ENCODE data around the gene MAP2K5. TPM values are rescaled to one million over a fixed set of nuclear protein-coding genes. Genes with fewer than 3 reads are reported as not detected.

The MAP2K5 gene
- total RNA-seq, 1 donor from 2014 or later: 2.9 TPM

DNA sequence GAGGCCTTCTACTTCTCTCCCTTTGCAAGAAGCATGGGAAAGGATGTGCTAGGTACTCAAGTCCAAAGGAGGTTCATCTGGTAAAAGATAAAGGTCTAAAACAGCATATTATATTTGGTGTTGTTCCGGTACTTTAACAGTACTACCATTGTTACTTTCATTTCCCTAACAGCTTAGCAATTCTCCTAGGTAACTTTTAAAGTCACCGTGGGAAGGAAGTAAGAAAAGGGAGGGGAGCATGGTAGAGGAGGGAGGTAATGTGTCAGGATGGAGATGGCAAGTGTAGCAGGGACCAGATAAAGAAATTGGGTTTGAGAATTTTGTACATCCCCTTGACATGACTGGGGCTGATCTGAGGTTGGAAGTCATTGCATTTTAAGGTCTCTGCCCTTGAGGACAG lies 193.4 kb downstream of the MAP2K5 start:
- Histone ChIP-seq H3K4me3 (ENCODE audit: low read depth, low read length) (no peak overlapping the region), H3K36me3 (ENCODE audit: control insufficient read depth, insufficient read depth, low read length) (no peaks in the 10 kb centered on the region), H3K27me3 (ENCODE audit: control insufficient read depth, insufficient read depth, low read length) (no peaks in the 10 kb centered on the region)
- no peak for FAIRE-seq
- no peak for DNase-seq (ENCODE audit: low read depth)
- TF ChIP-seq, protein P1, sequence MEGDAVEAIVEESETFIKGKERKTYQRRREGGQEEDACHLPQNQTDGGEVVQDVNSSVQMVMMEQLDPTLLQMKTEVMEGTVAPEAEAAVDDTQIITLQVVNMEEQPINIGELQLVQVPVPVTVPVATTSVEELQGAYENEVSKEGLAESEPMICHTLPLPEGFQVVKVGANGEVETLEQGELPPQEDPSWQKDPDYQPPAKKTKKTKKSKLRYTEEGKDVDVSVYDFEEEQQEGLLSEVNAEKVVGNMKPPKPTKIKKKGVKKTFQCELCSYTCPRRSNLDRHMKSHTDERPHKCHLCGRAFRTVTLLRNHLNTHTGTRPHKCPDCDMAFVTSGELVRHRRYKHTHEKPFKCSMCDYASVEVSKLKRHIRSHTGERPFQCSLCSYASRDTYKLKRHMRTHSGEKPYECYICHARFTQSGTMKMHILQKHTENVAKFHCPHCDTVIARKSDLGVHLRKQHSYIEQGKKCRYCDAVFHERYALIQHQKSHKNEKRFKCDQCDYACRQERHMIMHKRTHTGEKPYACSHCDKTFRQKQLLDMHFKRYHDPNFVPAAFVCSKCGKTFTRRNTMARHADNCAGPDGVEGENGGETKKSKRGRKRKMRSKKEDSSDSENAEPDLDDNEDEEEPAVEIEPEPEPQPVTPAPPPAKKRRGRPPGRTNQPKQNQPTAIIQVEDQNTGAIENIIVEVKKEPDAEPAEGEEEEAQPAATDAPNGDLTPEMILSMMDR (IDR thresholded peaks at IDR 0.05; ENCODE audit: insufficient read depth, low read length, severe bottlenecking): no peak

DNA sequence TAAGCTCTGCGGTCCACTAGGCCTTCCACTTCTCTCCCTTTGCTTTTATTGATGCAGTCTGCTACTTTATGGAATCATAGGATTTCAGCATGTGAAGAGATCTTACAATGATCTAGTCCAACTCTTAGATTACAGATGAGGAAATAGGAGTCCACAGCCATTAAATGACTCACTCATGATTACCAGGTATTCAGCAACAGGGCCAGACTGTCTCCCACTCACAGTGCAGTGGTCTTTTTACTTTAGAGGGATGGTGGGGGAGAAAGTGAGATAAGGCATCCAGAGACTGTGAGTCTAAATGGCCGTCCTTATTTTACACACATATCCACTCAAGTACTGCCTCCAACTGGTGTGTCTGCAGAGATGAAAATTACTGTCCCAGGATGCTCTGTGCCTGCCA lies 194.3 kb downstream of the MAP2K5 start:
- H3K36me3 ChIP-seq (ENCODE audit: control insufficient read depth, insufficient read depth, low read length): no peaks in the 10 kb centered on the region
- DNase-seq (ENCODE audit: low read depth): peak; percentile 39

DNA sequence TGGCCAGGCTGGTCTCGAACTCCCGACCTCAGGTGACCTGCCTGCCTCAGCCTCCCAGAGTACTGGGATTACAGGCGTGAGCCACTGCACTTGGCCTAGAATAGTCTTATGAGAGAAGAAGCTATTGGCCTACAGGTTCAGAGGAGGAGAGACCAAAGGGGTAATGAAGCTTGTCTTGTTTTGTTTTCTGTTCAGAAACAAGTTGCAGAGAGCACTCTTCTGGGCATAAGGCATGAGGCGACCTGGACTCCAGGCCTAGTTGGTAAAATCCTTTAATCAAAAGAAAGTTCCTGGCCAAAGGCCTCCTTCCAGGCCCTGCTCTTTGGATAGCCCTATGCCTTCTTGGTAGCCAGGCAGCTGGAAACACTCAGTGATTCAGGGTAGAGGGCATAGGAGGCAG lies 195.6 kb downstream of the MAP2K5 start:
- no peak for DNase-seq (ENCODE audit: low read depth)
- Histone ChIP-seq H3K4me3 (ENCODE audit: low read depth, low read length) (no peak overlapping the region), H3K36me3 (ENCODE audit: control insufficient read depth, insufficient read depth, low read length) (no peaks in the 10 kb centered on the region), H3K27me3 (ENCODE audit: control insufficient read depth, insufficient read depth, low read length) (no peaks in the 10 kb centered on the region)
- TF ChIP-seq, protein P1 (IDR thresholded peaks at IDR 0.05; ENCODE audit: insufficient read depth, low read length, severe bottlenecking): no peak
- no peak for FAIRE-seq

More for the DNA sequence above, 194.3 kb downstream of the MAP2K5 start:
- FAIRE-seq: no peak
- TF ChIP-seq, protein P1 (IDR thresholded peaks at IDR 0.05; ENCODE audit: insufficient read depth, low read length, severe bottlenecking): no peak
- Histone ChIP-seq H3K4me3 (ENCODE audit: low read depth, low read length) (no peak overlapping the region), H3K27me3 (ENCODE audit: control insufficient read depth, insufficient read depth, low read length) (no peaks in the 10 kb centered on the region)

DNA sequence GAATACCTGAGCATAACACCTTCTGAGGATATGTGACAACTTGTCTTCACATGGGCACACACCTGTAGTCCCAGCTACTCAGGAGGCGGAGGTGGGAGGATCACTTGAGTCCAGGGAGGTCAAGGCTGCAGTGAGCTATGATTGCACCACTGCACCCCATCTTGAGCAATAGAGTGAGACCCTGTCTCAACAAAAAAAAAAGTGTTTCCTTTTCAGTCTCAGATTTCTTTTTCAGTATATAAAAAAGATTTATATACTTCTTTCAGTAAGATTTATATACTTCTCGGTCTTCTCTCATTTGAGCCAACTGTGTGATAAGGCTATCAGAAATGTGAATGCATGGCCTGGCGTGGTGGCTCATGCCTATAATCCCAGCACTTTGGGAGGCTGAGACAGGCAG lies 197.9 kb downstream of the MAP2K5 start:
- no peak overlapping the region for H3K4me3 ChIP-seq (ENCODE audit: low read depth, low read length)
- DNase-seq (ENCODE audit: low read depth): no peak
- H3K36me3 ChIP-seq (ENCODE audit: control insufficient read depth, insufficient read depth, low read length): no peaks in the 10 kb centered on the region
- FAIRE-seq: no peak
- TF ChIP-seq, protein P1 (IDR thresholded peaks at IDR 0.05; ENCODE audit: insufficient read depth, low read length, severe bottlenecking): no peak
- H3K27me3 ChIP-seq (ENCODE audit: control insufficient read depth, insufficient read depth, low read length): no peaks in the 10 kb centered on the region

GRCh38 chr15:67741308-67741707 lies 198.8 kb downstream of the MAP2K5 start:
- Histone ChIP-seq H3K27me3 (ENCODE audit: control insufficient read depth, insufficient read depth, low read length) (no peaks in the 10 kb centered on the region), H3K36me3 (ENCODE audit: control insufficient read depth, insufficient read depth, low read length) (no peaks in the 10 kb centered on the region), H3K4me3 (ENCODE audit: low read depth, low read length) (no peak overlapping the region)
- TF ChIP-seq, protein P1 (IDR thresholded peaks at IDR 0.05; ENCODE audit: insufficient read depth, low read length, severe bottlenecking): no peak
- FAIRE-seq (no peak), DNase-seq (ENCODE audit: low read depth) (peak; percentile 22)

- DNase-seq (ENCODE audit: low read depth) (no peak), FAIRE-seq (no peak)
- Histone ChIP-seq H3K27me3 (ENCODE audit: control insufficient read depth, insufficient read depth, low read length) (no peaks in the 10 kb centered on the region), H3K36me3 (ENCODE audit: control insufficient read depth, insufficient read depth, low read length) (no peaks in the 10 kb centered on the region), H3K4me3 (ENCODE audit: low read depth, low read length) (no peak overlapping the region)
- TF ChIP-seq, protein P1 (IDR thresholded peaks at IDR 0.05; ENCODE audit: insufficient read depth, low read length, severe bottlenecking): no peak
Observed at GRCh38 chr15:67743558-67743957, 201.1 kb downstream of the MAP2K5 start.

Measured in bronchial epithelial cell (primary cell).